Prostate gland (tissue), 2 donors: ENCODE results near the gene KCNJ15.

Source experiments
- POLR2A ChIP-seq: fragments of 450-650 bp; IDR thresholded peaks from one replicate; pipeline ENCODE4 v1.6.1; 2016; ENCODE audit warnings: antibody characterized with exemption, mild to moderate bottlenecking
- TF ChIP-seq, protein P1 (sequence below), 4 experiments: fragments of 200-600 bp in 2 of 4; fragments of 450-650 bp in 2 of 4; sonication (generic) in 2 of 4; IDR thresholded peaks; 1 replicate in 3 of 4; 2 replicates in 1 of 4; pipeline ENCODE4 v1.5.1; 2016 to 2019; ENCODE audit warnings: antibody characterized with exemption in 4 of 4, mild to moderate bottlenecking in 2 of 4, moderate library complexity in 2 of 4

DNA sequence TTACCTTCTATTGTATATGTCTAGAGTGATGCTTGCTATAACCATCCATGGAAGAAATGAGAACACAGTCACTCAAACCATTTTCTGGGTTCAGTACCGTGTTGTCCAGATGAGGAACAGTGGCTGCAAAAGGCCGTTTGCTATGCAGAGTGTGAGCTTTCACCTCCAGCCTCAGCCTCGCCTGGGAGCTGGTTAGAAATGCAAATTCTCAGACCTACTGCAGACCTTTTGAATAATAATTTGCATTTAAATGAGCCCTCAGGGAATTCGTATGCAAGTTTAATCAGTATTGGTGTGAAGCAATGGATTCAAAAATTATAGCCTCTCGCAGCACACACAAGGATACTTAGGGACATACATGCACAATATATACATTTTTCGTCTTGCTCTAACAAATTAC is 24.1 kb downstream of the KCNJ15 start:
- TF ChIP-seq, protein P1, sequence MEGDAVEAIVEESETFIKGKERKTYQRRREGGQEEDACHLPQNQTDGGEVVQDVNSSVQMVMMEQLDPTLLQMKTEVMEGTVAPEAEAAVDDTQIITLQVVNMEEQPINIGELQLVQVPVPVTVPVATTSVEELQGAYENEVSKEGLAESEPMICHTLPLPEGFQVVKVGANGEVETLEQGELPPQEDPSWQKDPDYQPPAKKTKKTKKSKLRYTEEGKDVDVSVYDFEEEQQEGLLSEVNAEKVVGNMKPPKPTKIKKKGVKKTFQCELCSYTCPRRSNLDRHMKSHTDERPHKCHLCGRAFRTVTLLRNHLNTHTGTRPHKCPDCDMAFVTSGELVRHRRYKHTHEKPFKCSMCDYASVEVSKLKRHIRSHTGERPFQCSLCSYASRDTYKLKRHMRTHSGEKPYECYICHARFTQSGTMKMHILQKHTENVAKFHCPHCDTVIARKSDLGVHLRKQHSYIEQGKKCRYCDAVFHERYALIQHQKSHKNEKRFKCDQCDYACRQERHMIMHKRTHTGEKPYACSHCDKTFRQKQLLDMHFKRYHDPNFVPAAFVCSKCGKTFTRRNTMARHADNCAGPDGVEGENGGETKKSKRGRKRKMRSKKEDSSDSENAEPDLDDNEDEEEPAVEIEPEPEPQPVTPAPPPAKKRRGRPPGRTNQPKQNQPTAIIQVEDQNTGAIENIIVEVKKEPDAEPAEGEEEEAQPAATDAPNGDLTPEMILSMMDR (IDR thresholded peaks at IDR 0.05), result no peak
- no peak for TF ChIP-seq POLR2A
